ENCODE results near the gene SCNN1G. TPM values are rescaled to one million over a fixed set of nuclear protein-coding genes. Genes with fewer than 3 reads are reported as not detected.

SCNN1G gene
- total RNA-seq, 4 donors from 2014 or later, result 5.8 to 39.3 (median 15.2) TPM

DNA sequence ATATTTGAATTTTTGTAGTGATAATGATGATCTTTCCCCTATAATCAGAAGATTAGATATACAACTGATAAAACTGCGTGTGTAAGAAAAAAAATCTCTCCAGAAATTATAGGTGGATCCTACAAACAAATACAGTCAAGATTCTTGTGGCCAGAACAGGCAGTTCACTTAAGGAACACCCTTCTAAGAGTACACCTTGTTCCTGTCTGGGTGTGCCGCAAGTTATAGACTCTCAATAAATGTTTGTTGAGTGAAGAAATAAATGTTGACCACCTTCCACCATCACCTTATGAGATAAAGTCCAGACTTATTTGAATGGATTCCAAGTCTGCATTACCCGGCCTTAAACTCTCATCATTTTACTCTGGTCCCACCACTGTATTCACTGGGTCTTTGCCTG lies 73.9 kb downstream of the SCNN1G start:
- no peak overlapping the region for H3K4me3 ChIP-seq (ENCODE audit: low read depth, poor library complexity, severe bottlenecking)
- 50 to 62% methylated on average over 3 of the region's 3 CpGs for WGBS, 2 donors
- no peak for DNase-seq (ENCODE audit: low spot score in 2 of 2)
- TF ChIP-seq POLR2A (IDR thresholded peaks at IDR 0.05), result no peak
- TF ChIP-seq, protein P1, sequence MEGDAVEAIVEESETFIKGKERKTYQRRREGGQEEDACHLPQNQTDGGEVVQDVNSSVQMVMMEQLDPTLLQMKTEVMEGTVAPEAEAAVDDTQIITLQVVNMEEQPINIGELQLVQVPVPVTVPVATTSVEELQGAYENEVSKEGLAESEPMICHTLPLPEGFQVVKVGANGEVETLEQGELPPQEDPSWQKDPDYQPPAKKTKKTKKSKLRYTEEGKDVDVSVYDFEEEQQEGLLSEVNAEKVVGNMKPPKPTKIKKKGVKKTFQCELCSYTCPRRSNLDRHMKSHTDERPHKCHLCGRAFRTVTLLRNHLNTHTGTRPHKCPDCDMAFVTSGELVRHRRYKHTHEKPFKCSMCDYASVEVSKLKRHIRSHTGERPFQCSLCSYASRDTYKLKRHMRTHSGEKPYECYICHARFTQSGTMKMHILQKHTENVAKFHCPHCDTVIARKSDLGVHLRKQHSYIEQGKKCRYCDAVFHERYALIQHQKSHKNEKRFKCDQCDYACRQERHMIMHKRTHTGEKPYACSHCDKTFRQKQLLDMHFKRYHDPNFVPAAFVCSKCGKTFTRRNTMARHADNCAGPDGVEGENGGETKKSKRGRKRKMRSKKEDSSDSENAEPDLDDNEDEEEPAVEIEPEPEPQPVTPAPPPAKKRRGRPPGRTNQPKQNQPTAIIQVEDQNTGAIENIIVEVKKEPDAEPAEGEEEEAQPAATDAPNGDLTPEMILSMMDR (IDR thresholded peaks at IDR 0.05), result no peak
- intact Hi-C loops (cut with DNase I; ENCODE audit: low total_unique reads), result no loop called here

DNA sequence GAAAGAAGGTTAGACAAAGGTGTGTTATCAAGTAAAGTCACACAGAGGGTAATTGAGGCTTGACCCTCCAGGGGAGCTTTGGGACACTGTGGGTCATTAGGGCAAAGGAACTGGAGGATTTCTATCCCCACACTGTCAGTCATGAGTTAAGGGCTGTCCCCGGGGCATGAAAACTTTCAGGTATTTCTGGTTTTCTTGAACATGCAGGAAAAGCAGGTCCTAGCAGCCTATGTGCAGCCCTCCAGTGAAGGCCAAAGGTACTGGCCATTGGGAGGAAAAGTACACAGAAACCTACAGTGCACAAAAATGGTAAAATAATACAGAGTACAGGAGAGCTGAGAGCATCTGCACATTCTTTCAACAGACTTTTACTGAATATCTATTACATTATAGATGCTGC lies 75.1 kb downstream of the SCNN1G start:
- 32 to 62% methylated on average over 1 of the region's 1 CpG for WGBS, 2 donors

DNA sequence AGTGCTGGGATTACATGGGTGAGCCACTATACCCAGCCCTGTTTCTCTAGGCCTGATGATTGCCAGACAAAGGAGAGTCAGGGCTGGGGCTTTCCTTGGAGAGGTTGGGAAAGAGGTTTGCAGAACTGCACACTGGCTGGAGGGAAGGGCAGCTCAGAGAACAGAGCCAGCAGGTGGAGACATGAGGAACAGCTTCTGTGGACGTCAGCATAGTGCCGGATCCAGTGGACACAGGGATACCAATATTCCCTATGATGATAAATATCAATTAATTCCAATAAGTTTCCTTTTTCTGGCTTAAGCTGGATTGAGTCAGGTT lies 76.3 kb downstream of the SCNN1G start:
- intact Hi-C loops (cut with DNase I; ENCODE audit: low total_unique reads), result no loop called here
- no peak for DNase-seq (ENCODE audit: low spot score in 2 of 2)
- 45 to 56% methylated on average over 2 of the region's 2 CpGs for WGBS, 2 donors
- H3K4me3 ChIP-seq (ENCODE audit: low read depth, poor library complexity, severe bottlenecking), result no peak overlapping the region
- TF ChIP-seq, protein P1 (IDR thresholded peaks at IDR 0.05), result no peak
- no peak for TF ChIP-seq POLR2A (IDR thresholded peaks at IDR 0.05)

More for the DNA sequence above, 75.1 kb downstream of the SCNN1G start:
- peak; percentile 35 to 64 for DNase-seq (ENCODE audit: low spot score in 2 of 2)
- H3K4me3 ChIP-seq (ENCODE audit: low read depth, poor library complexity, severe bottlenecking), result no peak overlapping the region
- no peak for TF ChIP-seq POLR2A (IDR thresholded peaks at IDR 0.05)
- TF ChIP-seq, protein P1 (IDR thresholded peaks at IDR 0.05), result no peak
- intact Hi-C loops (cut with DNase I; ENCODE audit: low total_unique reads), result no loop called here

Other genes with a start within 250 kb of the SCNN1G start
- gene USP31, start 33.3 kb upstream of the SCNN1G start, total RNA-seq, result 10 to 100 TPM; 11.3 to 41.1 (median 15.6) TPM
- 10 to 100 TPM; 33.4 to 91.4 (median 76.6) TPM for gene SCNN1B, start 119.6 kb downstream of the SCNN1G start, total RNA-seq

All from lower leg skin (tissue), 4 donors.